Jurkat, Clone E6-1 (cell line): ENCODE data around the gene SRRM5.
"Not testable (repeated sequence)": the region's sequence is repeated elsewhere in the genome, so short reads cannot be mapped to it uniquely, and the experiment has no call there.

ENCODE experiments used
- DNase-seq: peaks from one replicate; pipeline ENCODE4 v3.0.0-alpha.2; 2011; ENCODE audit warnings: low read depth, low spot score
- H3K4me3 ChIP-seq: 2 replicates; pipeline ENCODE4 v1.5.1; 2011; ENCODE audit warnings: mild to moderate bottlenecking, low read length, control low read depth, moderate library complexity

SRRM5 gene

GRCh38 chr19:43587029-43587428 is 24.9 kb upstream of the SRRM5 start:
- DNase-seq, H3K4me3 ChIP-seq: not testable (repeated sequence)

- no peak for DNase-seq
- no peak overlapping the region for H3K4me3 ChIP-seq
These were observed 22.6 kb upstream of the SRRM5 start for GRCh38 chr19:43589277-43589676.

GRCh38 chr19:43589678-43590077 is 22.2 kb upstream of the SRRM5 start:
- H3K4me3 ChIP-seq: no peak overlapping the region
- DNase-seq: no peak

GRCh38 chr19:43591904-43592772 is 19.8 kb upstream of the SRRM5 start:
- DNase-seq: no peak
- H3K4me3 ChIP-seq: no peak overlapping the region

GRCh38 chr19:43592800-43593350 is 19.0 kb upstream of the SRRM5 start:
- DNase-seq: no peak

DNA sequence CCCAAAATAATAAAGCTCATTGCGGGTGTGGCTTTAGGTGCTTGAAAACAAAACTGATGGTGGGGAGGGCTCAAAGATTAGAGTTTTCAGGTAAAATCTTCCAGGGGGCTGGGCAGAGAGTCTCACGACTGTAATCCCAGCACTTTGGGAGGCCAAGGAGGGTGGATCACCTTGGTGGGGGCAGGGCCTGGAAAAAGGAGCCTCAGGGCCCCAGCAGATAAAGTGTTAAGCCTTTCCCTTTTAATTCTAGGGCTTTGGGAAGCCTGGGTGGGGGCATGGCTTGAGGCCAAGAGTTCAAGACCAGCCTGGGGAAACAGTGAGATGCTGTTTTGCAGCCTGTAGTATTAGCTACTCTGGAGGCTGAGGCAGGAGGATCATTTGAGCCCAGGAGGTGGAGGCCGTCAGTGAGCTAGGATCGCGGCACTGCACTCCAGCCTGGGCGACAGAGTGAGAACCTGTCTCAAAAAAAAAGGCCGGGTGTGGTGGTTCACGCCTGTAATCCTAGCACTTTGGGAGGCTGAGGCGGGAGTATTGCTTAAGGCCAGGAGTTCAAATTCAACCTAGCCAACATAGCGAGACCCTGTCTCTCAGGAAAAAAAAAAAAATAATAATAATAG is 17.7 kb upstream of the SRRM5 start:
- H3K4me3 ChIP-seq: peak overlapping the region; percentile 90; the same call in 1 of the 2 replicates
- DNase-seq: no peak

More at GRCh38 chr19:43592800-43593350, 19.0 kb upstream of the SRRM5 start:
- no peak overlapping the region for H3K4me3 ChIP-seq

DNA sequence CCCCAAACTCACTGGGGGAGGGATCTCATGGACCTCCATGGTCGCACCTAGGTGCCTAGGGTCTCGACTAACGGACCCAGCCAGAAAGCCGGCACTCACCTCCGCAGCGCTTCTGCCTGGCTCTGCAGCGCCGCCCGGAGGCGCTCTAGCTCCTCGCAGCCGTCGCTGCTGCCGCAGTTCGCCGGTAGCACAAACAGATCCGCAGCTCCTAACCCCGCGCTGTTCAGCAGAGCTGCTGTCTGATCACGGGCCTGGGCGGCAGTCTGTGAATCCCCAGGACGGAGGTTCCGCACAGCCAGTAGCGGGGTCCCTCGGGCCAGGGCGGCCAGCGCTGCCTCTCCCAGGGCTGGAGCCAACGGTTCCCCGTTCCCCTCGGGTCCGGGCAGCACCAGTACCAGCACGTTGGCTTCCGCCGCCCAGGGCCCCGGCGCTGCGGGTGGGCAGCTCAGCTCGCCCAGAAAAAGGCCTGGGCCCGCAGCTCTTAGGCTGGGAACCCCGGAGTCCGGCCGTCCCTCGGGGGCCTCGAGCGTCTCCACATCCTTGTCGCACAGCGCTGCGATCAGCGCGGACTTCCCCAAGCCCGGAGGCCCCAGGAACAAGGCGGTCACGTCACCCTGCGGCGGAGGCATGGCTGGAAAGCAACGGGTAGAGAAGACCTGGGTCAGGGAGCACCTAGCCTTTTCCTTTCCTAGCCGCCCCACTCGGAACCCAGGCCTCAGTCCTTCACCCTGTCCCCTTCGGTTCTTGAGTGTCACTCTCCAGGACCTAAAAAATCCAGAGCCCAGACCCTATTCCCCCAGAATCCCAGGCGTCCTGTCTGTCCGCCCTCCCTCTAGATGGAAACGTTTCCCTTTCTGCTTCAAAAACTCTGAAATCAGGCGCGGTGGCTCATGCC is 16.9 kb upstream of the SRRM5 start:
- peak overlapping the region; percentile 90 for H3K4me3 ChIP-seq
- DNase-seq: peak; percentile 71

DNA sequence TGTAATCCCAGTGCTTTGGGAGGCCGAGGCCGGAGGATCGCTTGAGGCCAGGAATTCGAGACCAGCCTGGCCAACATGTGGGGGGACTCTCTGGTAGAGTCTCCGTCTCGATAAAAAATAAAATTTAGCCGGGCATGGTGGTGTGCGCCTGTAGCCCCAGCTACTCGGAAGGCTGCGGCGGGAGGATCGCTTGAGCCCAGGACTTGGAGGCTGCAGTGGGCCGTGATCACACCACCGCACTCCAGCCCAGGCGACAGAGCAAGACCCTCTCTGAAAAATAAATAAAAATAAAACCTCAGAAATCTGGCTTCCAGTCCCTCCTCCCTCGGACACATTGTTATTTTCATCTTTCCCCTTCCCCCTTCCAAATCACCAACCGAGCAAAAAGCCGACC is 16.3 kb upstream of the SRRM5 start:
- DNase-seq: no peak
- H3K4me3 ChIP-seq: peak overlapping the region; percentile 90

GRCh38 chr19:43595999-43596841 is 15.7 kb upstream of the SRRM5 start, which contains the start of the genes IRGQ and ZNF576:
TSS of gene IRGQ (minus strand) at chr19:43596134. CDS start at chr19:43595338, 796 bp downstream.
TSS of gene ZNF576 (plus strand) at chr19:43596595. CDS start at chr19:43597109, 514 bp downstream.
- DNase-seq: peak; percentile 99
- H3K4me3 ChIP-seq: peak within 1 kb of the TSS; percentile 90

- H3K4me3 ChIP-seq: peak overlapping the region; percentile 90
- DNase-seq: no peak
These were observed 14.9 kb upstream of the SRRM5 start for GRCh38 chr19:43596842-43597461.

GRCh38 chr19:43597876-43598275 is 14.0 kb upstream of the SRRM5 start:
- DNase-seq: no peak
- H3K4me3 ChIP-seq: peak overlapping the region; percentile 90

- no peak for DNase-seq
These were observed 13.2 kb upstream of the SRRM5 start for GRCh38 chr19:43598445-43599240.

GRCh38 chr19:43599635-43600295 is 12.1 kb upstream of the SRRM5 start:
- DNase-seq: no peak
- H3K4me3 ChIP-seq: no peak overlapping the region

More at GRCh38 chr19:43598445-43599240, 13.2 kb upstream of the SRRM5 start:
- no peak overlapping the region for H3K4me3 ChIP-seq

DNA sequence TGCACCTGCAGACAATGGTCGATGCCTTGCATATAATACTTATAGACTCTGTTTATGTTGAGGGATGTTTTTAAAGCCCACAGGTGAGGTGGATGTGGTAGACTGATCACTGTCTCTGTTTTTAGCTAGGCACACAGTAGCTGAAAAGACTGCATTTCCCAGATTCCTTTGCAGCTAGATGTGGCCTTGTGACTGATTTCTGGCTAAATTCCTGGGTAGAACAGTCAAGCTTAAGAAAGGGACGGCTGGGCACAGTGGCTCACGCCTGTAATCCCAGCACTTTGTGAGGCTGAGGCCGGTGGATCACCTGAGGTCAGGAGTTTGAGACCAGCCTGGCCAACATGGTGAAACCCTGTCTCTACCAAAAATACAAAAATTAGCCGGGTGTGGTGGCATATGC is 11.6 kb upstream of the SRRM5 start:
- not testable (repeated sequence) for DNase-seq, H3K4me3 ChIP-seq

GRCh38 chr19:43605875-43606568 is 5.9 kb upstream of the SRRM5 start:
- no peak for DNase-seq
- H3K4me3 ChIP-seq: no peak overlapping the region
